GM23338 (cell line): ENCODE results near the gene BICDL2. TPM values are rescaled to one million over a fixed set of nuclear protein-coding genes. Genes with fewer than 3 reads are reported as not detected.
"Not testable (repeated sequence)": the region's sequence is repeated elsewhere in the genome, so short reads cannot be mapped to it uniquely, and the experiment has no call there.

Experiments used
- ATAC-seq: fragments of 200-7000 bp; cut with Tn5 transposase; 3 replicates; pipeline ENCODE4 v1.9.1; 2020
- DNase-seq: peaks from one replicate; pipeline ENCODE4 v3.0.0-alpha.2; 2015; ENCODE audit warnings: low spot score
- H2AFZ ChIP-seq: fragments of 200-600 bp; sonication (generic); 2 replicates; pipeline ENCODE4 v1.8.0; 2016; ENCODE audit warnings: antibody characterized with exemption, mild to moderate bottlenecking, moderate library complexity
- H3F3A ChIP-seq: fragments of 200-600 bp; sonication (generic); replicated peaks from 2 replicates; pipeline ENCODE4 v1.8.0; 2017; ENCODE audit warnings: antibody characterized with exemption, mixed run types, low read depth
- H3K27ac ChIP-seq: fragments of 200-600 bp; sonication (generic); 2 replicates; pipeline ENCODE4 v1.6.1; 2016; ENCODE audit warnings: low read depth
- H3K27me3 ChIP-seq: fragments of 200-600 bp; sonication (generic); 2 replicates; pipeline ENCODE4 v1.8.0; 2016; ENCODE audit warnings: mild to moderate bottlenecking, mixed run types, moderate library complexity; ENCODE audit not compliant: insufficient read depth
- H3K36me3 ChIP-seq: fragments of 200-600 bp; sonication (generic); 2 replicates; pipeline ENCODE4 v1.8.0; 2016; ENCODE audit warnings: mild to moderate bottlenecking; ENCODE audit not compliant: insufficient read depth
- H3K4me1 ChIP-seq: fragments of 200-600 bp; sonication (generic); 2 replicates; pipeline ENCODE4 v1.8.0; 2016; ENCODE audit warnings: mild to moderate bottlenecking, moderate library complexity; ENCODE audit not compliant: insufficient read depth
- H3K4me2 ChIP-seq: fragments of 200-600 bp; sonication (generic); 2 replicates; pipeline ENCODE4 v1.7.1; 2017; ENCODE audit warnings: mixed run types
- H3K4me3 ChIP-seq: fragments of 200-600 bp; sonication (generic); 2 replicates; pipeline ENCODE4 v1.6.1; 2016; ENCODE audit warnings: mixed run types
- H3K79me2 ChIP-seq: fragments of 200-600 bp; sonication (generic); replicated peaks from 2 replicates; pipeline ENCODE4 v1.8.0; 2017; ENCODE audit warnings: mild to moderate bottlenecking; ENCODE audit not compliant: insufficient read depth
- H3K9me2 ChIP-seq: fragments of 200-600 bp; sonication (generic); 2 replicates; pipeline ENCODE4 v1.8.0; 2017; ENCODE audit not compliant: insufficient read depth
- H4K20me1 ChIP-seq: fragments of 200-600 bp; sonication (generic); replicated peaks from 2 replicates; pipeline ENCODE4 v1.8.0; 2017; ENCODE audit warnings: mild to moderate bottlenecking; ENCODE audit not compliant: insufficient read depth
- H3K27ac Mint-ChIP-seq: 2 replicates; pipeline ENCODE4 v1.8.0; 2020; ENCODE audit warnings: inconsistent platforms, mild to moderate bottlenecking, moderate library complexity, mixed read lengths
- H3K27me3 Mint-ChIP-seq: 3 replicates; pipeline ENCODE4 v1.8.0; 2022; ENCODE audit warnings: low read depth, mild to moderate bottlenecking, moderate library complexity, mixed read lengths, inconsistent platforms; ENCODE audit not compliant: insufficient read depth, poor library complexity
- H3K36me3 Mint-ChIP-seq: 3 replicates; pipeline ENCODE4 v1.8.0; 2021; ENCODE audit warnings: low read depth, mild to moderate bottlenecking, inconsistent platforms, moderate library complexity, mixed read lengths
- H3K4me1 Mint-ChIP-seq: 3 replicates; pipeline ENCODE4 v1.8.0; 2020; ENCODE audit warnings: mild to moderate bottlenecking, inconsistent platforms, mixed read lengths
- H3K4me3 Mint-ChIP-seq: 3 replicates; pipeline ENCODE4 v1.8.0; 2021; ENCODE audit warnings: moderate library complexity, mild to moderate bottlenecking, inconsistent platforms, mixed read lengths
- H3K9me3 Mint-ChIP-seq: 3 replicates; pipeline ENCODE4 v1.8.0; 2020; ENCODE audit warnings: moderate library complexity, mild to moderate bottlenecking, inconsistent platforms, mixed read lengths
- CREB1 ChIP-seq: fragments of 250-450 bp; sonication (Bioruptor Pico); IDR thresholded peaks from 2 replicates; pipeline ENCODE4 v1.5.0; 2020; ENCODE audit warnings: low read depth, mild to moderate bottlenecking, moderate library complexity
- CTCF ChIP-seq, 2 experiments: fragments of 200-600 bp in 1 of 2; sonication (generic) in 1 of 2; conservative IDR thresholded peaks; 2 replicates each; pipeline versions ENCODE4 v1.5.1 to v1.6.1; 2016 to 2017; ENCODE audit warnings: antibody characterized with exemption in 2 of 2, low read depth in 2 of 2, mild to moderate bottlenecking in 2 of 2, moderate library complexity in 1 of 2
- ETS1 ChIP-seq: IDR thresholded peaks from 2 replicates; pipeline ENCODE4 v1.6.1; 2016; ENCODE audit warnings: antibody characterized with exemption
- EZH2 ChIP-seq: fragments of 200-600 bp; sonication (generic); IDR thresholded peaks from one replicate; pipeline ENCODE4 v1.8.0; 2017; ENCODE audit warnings: antibody characterized with exemption, mild to moderate bottlenecking, low read depth; ENCODE audit not compliant: unreplicated experiment
- EZH2phosphoT487 ChIP-seq: fragments of 200-600 bp; sonication (generic); IDR thresholded peaks from one replicate; pipeline ENCODE4 v1.8.1; 2018; ENCODE audit warnings: antibody characterized with exemption; ENCODE audit not compliant: unreplicated experiment
- JUNB ChIP-seq: IDR thresholded peaks from one replicate; pipeline ENCODE4 v1.6.1; 2016; ENCODE audit warnings: antibody characterized with exemption; ENCODE audit not compliant: unreplicated experiment
- REST ChIP-seq: IDR thresholded peaks from one replicate; pipeline ENCODE4 v1.6.1; 2018; ENCODE audit warnings: antibody characterized with exemption; ENCODE audit not compliant: unreplicated experiment
- STAT1 ChIP-seq: IDR thresholded peaks from one replicate; pipeline ENCODE4 v1.6.1; 2016; ENCODE audit warnings: antibody characterized with exemption; ENCODE audit not compliant: unreplicated experiment
- ZNF114 ChIP-seq: fragments of 250-450 bp; sonication (Bioruptor Pico); IDR thresholded peaks from 2 replicates; pipeline ENCODE4 v1.5.0; 2020; ENCODE audit warnings: mild to moderate bottlenecking, moderate library complexity
- ZNF462 ChIP-seq: fragments of 250-450 bp; sonication (Bioruptor Pico); IDR thresholded peaks from 2 replicates; pipeline ENCODE4 v1.5.0; 2020; ENCODE audit warnings: mild to moderate bottlenecking, moderate library complexity
- polyA plus RNA-seq: library from polyadenylated mRNA; unstranded; fragments of >200 nt; fragmentation: Nextera tagmentation; extraction: Ambion mirVana; gene quantifications from 2 replicates; pipeline ENCODE4 v1.2.1, GENCODE V29; 2016
- total RNA-seq: library from RNA; depleted of rRNA; stranded (reverse); fragments of >200 nt; shearing (Covaris generic); gene quantifications from 2 replicates; pipeline ENCODE4 v1.2.3, GENCODE V29; 2014

BICDL2 gene
- total and polyA plus RNA-seq, 2 experiments from 2014 or later = 12.7 to 18.4 TPM

- H3K4me3 Mint-ChIP-seq, H2AFZ ChIP-seq, ATAC-seq, H3K36me3 ChIP-seq, H4K20me1 ChIP-seq, H3K27me3 ChIP-seq, H3K9me3 Mint-ChIP-seq, H3K4me2 ChIP-seq, H3K27ac Mint-ChIP-seq, H3K4me3 ChIP-seq, DNase-seq, H3K79me2 ChIP-seq, H3K9me2 ChIP-seq, H3K4me1 ChIP-seq, H3K27ac ChIP-seq, H3F3A ChIP-seq: not testable (repeated sequence)
- Mint-ChIP-seq H3K36me3 (peaks cover 26% of the 10 kb centered on the region), H3K27me3 (peaks cover 16% of the 10 kb centered on the region), H3K4me1 (peaks cover 45% of the 10 kb centered on the region)
Measured at GRCh38 chr16:3075946-3076345, 39.2 kb upstream of the BICDL2 start.

GRCh38 chr16:3075523-3075915 is 38.8 kb upstream of the BICDL2 start:
- Mint-ChIP-seq H3K36me3 (peaks cover 23% of the 10 kb centered on the region), H3K9me3 (no peaks in the 10 kb centered on the region; the same call in 2 of the 3 replicates), H3K27ac (no peak overlapping the region), H3K4me3 (no peak overlapping the region), H3K27me3 (peaks cover 13% of the 10 kb centered on the region), H3K4me1 (peaks cover 41% of the 10 kb centered on the region)
- Histone ChIP-seq H3K4me1 (peaks cover 9% of the 10 kb centered on the region), H3K9me2 (no peaks in the 10 kb centered on the region), H3K4me3 (no peak overlapping the region), H3K4me2 (no peak overlapping the region), H2AFZ (no peak overlapping the region), H3K36me3 (no peaks in the 10 kb centered on the region; the same call in 1 of the 2 replicates), H4K20me1 (no peaks in the 10 kb centered on the region), H3K27me3 (no peaks in the 10 kb centered on the region), H3K27ac (no peak overlapping the region), H3K79me2 (no peaks in the 10 kb centered on the region), H3F3A (no peaks in the 10 kb centered on the region)
- DNase-seq (no peak), ATAC-seq (peak; percentile 63)
- TF ChIP-seq REST = no peak
- no peak for TF ChIP-seq JUNB
- no peak for TF ChIP-seq CREB1 (CRISPR knock-in tag)
- TF ChIP-seq STAT1 = no peak
- no peak for TF ChIP-seq ETS1
- no peak for TF ChIP-seq EZH2
- TF ChIP-seq CTCF (conservative IDR thresholded peaks at IDR 0.05; ENCODE audit: low read depth in 2 of 2) = no peak
- no peak for TF ChIP-seq ZNF462 (CRISPR knock-in tag)
- no peak for TF ChIP-seq EZH2phosphoT487
- TF ChIP-seq ZNF114 (CRISPR knock-in tag) = no peak
